GM21381 (cell line): ENCODE results near the gene GALNT2.

Experiments used
- ATAC-seq: cut with Tn5 transposase; IDR thresholded peaks from one replicate; pipeline ENCODE4 v1.9.1; 2021; ENCODE audit warnings: mild to moderate bottlenecking, moderate library complexity; ENCODE audit not compliant: unreplicated experiment

Gene GALNT2

DNA sequence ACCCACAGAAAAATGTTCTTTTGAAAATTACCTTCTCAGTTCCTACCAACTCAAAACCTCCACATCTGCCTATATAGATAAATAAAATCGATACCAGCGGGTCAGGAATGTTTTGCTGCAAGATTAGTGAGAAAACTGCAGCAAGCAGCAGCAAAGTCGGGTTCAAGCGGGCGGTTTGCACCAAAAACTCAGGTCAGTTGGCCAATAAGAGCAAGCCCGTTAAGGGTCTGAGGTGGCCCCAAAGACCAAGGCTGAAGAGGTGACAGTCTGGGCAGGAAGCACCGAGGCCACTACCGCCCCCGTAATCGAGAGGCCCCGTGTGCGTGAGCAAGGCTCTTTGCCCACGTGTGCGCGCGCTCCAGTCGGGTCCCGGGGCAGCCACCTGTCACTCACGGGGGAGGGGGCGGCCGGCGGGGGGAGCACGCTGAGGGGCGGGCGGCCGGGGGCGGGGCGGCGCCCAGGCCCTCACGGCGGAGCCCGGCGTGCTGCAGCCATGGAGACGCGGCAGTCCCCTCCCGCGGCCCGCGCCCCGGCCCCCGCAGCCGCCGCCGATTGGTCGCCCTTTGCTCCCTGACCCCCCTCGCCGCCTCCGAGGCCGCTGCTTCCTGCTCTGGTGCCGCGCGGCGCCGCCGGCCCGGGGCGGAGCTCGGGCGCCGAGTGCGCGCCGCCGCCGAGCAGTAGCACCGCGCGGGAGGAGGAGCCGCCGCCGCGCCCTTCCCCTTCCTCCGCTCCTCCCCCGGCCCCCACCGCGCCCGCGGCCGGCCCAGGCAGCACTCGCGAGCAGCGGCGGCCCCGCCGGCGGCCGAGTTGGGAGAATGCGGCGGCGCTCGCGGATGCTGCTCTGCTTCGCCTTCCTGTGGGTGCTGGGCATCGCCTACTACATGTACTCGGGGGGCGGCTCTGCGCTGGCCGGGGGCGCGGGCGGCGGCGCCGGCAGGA lies at the start of gene GALNT2:
TSS of gene GALNT2 (plus strand) at position 773 of the 939 bp plus-strand sequence. CDS start at position 816, 43 bp downstream.
- ATAC-seq, result peak; percentile 86

DNA sequence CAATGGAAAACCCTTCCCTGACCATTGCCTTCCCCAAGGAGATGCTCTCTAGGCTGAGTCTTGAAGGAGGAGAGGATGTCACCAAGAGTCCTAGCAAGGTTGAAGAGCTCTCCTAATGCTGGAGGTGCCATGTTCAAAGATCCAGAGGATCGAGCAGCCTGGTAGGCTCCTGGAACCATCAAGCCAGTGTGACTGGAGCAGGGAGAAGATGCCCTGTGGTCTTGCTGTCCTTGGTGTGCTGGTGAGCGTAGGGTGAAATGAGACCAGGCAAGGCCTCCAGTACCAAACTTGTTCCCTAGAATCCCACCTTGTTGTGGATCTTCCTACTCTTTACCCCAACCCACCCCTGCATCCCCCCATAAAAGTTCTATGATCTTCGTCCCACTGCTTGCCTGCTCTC lies 46.6 kb upstream of the GALNT2 start:
- ATAC-seq, result no peak

DNA sequence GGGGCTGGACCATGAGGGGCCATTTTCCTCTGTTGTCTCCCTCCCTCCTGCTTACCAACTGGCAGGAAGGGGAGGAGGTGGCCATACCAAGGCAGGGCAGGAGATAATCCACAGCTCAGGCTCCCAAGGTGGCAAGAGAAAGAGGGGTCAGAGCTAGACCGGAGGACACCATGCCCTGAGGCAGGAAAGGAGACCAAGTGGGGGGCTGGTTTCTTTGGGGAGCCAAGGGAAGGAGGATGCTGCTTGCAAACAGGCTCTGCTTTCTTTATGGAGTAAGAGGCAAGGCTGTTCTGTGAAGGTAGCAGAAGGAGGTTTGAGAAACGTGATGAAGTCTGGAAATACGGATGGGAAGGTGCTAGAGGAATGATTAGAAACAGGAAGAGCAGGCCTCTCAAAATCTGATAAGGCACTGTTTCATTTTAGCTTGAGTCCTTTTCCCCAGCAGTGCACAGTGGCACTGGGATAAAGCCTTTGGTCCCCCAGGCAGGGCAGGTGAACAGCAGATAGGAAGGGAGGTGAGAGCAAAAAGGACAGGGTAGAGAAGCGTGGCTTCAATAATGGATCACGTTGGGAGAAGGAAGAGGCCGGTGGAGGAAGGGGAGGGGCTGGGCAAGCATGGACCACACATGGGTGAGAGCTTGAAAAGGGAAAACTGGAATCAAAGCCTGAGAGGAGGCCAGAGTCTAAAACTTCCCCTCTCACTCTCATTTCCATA lies 44.2 kb upstream of the GALNT2 start:
- no peak for ATAC-seq

DNA sequence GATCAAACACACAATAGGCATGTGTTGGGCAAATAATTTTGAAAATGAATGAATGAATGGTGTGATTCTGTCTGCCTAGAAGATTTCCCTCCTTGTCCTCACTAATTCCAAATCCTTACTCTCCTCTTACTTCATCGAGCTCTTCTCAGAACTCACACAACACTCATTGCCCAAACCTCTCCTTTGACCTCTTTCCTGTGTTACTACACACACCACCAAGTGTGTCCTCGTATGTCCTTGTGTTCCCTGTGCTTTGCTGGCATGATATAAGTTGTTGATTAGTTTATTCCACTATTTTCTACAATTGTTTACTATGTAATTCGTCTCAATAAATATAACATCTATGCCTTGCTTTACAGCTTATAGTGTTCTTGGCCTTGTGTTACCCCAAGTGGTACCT lies 41.4 kb upstream of the GALNT2 start:
- ATAC-seq, result no peak

DNA sequence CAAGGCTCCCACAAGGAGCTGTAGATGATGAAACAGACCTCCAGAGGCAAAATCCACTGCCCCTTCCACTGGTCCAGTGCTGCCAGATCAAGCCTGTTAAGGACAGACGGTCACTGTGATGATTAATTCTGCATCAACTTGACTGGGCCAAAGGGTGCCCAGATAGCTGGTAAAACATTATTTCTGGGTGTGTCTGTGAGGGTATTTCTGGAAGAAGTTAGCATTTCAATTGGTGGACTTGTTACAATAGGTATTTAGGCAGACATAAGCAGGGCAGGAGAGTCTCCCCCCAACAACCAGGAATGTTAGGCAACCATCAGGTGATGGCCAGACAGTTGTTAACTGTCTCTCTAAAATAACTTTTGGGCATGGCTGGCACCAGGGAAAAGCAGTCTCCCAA lies 40.9 kb upstream of the GALNT2 start:
- ATAC-seq, result no peak

DNA sequence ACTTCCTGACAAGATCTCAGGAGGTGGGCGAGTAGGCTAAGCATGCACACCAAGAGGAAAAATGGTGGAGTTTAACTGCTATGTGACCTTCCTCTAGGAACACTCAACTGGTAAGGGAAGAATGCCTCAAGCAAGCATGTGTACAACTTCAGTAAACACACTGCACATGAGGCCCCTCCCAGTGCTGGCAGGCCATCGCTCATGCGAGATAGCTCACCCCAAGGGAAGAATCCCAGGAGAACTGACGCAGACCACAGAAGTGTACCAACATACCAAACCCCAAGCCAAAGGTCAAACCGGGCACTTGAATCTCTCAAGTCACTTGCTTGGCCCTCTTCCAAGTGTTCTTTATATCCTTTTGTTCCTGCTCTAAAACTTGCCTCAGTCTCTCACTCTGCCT lies 40.5 kb upstream of the GALNT2 start:
- no peak for ATAC-seq

DNA sequence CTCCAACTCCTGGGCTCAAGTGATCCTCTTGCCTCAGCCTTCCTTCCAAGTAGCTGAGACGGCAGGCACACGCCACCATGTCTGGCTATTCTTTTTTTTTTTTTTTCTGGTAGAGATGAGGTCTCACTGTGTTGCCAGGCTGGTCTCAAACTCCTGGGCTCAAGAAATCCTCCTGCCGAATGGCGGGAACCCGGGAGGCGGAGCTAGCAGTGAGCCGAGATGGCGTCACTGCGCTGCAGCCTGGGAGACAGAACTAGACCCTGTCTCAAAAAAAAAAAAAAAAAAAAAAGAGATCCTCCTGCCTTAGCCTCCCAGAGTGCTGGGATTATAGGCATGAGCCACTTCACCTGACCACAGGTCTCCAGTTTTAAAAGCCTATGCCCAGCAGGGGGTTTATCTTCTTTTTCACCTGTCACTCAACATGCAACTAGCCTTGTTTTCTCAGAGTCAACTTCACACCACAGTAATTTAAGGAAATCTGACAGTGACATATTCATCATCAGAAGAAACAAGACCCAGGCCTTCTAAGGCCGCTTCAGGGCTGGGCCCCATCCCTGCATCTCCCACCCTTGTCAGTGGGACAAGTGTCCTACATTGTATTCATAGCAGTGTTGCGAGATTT lies 38.3 kb upstream of the GALNT2 start:
- no peak for ATAC-seq

DNA sequence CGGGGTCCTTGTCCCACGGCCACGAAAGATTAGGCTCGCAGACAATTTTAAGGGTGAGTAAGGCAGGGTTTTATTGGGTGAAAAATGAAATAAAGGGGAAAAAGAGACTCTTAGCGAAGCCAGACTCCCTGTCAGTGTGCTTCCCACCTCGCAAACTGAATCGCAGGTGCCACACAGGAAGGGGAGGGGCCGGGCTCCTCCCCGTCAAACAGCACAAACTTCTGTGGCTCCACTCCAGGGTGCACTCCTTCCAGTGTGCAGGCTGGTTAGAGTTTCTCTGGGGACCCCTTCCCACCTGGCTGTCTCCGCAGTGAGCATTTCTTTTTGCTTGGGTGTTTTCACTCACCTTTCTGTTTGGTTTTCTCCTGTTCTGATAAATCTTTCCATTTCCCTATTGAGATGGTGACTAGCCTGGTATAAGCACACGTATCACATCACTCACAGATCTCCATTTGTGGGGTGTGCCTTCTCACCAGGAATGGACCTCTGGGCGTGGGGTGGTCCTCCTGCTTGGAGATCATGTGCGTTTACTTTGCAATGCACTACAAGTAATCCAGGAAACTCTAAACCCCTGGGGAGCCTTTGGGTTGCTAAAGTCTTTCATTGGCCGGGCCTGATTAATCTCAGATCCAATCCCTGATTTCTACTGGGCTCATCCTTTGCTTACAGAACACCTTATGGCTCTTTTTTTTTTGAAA lies 37.6 kb upstream of the GALNT2 start:
- ATAC-seq, result no peak

DNA sequence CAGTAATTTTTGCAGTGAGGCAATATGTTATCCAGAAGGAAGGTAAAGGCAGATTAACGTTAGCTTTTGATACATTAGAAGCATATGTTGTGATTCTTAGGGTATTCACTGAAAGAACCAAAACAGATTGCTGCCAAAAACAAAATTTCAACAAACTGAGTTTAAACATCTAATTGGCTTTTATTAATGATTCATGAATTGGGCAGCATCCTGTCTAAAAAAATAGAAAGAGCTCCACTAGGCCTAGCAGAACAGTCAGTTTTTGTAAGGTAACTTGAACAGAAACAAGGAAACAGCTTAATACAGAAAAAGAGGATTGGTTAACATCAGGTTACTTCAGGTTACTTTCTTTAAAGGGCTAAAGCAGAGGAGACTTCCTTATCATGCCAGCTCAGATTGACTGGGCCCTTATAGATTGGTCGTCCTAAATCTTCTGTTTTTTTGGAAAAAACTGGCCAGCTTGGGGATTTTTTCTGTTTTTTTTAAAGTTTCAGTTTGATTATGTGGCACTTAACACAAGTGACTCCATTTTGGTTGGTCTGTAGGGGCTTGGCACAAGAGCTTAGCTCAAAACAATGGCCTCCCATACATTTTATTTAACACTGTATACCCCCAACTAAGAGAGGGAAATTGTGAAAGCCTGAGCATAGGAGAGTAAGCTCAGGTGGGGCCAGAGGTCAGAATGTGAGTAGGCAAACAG lies 36.8 kb upstream of the GALNT2 start:
- ATAC-seq, result no peak

DNA sequence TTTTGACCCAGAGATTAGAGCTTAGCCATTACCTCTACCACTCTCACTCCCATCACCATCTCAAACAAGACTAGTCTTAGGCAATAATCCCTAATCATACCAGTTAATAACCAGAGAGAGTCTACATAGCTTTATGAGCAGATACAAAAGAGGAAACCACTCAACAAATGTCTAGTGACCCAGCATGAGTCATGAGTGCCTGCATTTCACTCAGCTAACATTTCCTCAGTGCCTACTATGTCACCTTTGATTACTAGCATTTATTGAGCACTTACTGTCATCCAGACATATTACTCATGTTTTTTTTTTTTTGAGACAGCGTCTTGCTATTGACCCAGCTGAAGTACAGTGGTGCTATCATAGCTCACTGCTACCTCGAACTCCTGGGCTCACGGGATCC lies 35.9 kb upstream of the GALNT2 start:
- ATAC-seq, result no peak

DNA sequence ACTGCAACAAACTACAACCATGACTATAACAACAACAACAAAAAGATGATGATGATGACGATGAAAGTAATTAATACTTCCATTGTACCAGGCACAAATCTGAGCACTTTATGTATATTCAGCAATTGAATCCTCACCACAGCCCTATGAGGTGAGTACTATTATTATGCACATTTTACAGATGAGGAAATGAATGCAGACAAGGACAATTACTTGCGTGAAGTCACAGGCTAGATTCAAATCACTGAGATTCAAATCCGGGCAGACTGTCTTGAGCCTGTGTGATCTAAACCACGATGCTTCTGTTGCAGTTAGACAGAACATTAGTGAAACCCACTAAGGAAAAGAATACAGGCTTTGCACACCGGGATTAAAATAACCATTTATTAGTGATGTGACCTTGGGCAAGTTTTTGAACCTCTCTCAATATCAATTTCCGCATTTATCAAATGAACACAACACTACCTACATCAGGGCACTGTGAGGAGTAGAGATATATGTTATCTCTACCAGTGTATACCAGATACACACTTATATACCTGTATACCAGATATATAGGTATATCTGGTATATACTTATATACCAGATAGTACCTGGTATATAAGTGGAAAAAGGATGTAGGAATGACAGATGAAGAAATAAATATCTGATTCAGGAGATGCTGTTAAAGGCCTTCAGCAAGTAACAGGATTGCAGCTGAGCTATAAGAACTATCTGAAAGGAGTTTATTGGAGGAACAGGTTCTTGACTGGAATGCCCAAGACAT lies 34.3 kb upstream of the GALNT2 start:
- ATAC-seq, result no peak

DNA sequence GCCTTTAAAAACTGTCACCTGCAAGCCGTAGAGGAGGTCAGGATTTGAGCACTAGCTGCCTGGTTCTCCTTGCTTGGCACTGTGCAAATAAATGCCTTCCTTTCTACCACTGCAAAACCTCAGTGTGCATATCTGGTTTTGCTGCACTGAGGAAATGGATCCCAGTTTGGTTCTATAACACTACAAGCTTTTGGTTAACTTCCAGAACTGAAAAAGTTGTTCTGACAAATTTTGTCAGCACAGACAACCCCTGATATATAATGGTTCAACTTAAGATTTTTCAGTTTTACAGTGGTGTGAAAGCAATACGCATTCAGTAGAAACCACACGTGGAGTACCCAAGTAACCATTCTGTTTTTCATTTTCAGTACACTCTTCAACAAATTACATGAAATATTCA lies 29.8 kb upstream of the GALNT2 start:
- ATAC-seq, result peak; percentile 69

DNA sequence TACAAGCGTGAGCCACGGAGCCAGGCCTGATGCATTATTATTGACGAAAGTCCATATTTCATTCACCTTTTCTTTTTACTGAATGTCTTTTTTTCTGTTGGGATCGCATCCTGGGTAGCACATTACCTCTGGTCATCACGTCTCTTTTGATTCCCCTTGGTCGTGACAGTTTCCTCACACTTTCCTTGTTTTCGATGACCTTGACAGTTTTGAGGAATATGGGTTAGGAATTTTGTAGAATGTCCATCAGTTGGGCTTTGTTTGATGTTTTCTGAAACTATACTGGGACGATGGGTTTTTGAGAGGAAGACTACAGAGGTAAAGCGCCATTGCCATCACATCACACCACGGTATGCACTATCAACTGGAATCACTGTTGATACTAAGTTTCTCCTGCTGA lies 26.6 kb upstream of the GALNT2 start:
- ATAC-seq, result no peak

DNA sequence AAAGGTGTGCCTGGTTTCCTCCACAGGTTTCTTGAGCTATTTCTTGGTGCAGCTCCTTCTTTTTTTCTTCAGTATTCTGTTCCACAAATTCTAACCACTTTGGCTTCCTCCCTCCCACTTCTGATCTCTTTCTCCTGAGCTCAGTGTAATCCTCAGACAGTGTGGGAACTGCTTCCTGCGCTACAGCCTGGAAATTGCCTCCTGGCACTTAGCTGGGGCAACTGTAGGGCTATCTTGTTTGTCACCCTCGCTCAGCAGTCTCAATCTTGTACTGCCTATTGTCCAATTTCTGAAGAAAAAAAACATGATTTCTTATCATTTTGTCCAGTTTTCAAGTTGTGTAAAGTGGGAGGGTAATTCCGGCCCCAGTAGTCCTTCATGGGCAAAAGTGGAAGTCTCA lies 24.0 kb upstream of the GALNT2 start:
- ATAC-seq, result no peak

DNA sequence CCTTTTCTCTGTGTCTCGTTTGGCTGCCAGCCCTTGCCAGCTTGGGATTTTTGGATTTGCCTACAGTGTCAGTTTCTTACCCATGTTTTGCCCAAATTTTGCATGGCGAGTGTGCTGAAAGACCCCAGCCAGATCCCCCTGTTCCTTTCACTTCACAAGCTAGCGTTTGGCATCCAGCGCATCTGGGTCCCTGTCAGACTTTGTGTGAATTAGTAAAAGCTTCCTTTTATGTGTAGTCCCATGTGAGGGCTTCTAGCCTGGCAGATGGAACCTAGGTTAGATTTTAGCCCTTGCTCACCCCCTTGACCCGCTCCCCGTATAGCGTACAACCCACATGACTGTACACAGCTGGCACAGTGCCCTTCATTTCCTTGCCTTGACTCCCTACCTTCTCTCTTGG lies 22.3 kb upstream of the GALNT2 start:
- no peak for ATAC-seq

DNA sequence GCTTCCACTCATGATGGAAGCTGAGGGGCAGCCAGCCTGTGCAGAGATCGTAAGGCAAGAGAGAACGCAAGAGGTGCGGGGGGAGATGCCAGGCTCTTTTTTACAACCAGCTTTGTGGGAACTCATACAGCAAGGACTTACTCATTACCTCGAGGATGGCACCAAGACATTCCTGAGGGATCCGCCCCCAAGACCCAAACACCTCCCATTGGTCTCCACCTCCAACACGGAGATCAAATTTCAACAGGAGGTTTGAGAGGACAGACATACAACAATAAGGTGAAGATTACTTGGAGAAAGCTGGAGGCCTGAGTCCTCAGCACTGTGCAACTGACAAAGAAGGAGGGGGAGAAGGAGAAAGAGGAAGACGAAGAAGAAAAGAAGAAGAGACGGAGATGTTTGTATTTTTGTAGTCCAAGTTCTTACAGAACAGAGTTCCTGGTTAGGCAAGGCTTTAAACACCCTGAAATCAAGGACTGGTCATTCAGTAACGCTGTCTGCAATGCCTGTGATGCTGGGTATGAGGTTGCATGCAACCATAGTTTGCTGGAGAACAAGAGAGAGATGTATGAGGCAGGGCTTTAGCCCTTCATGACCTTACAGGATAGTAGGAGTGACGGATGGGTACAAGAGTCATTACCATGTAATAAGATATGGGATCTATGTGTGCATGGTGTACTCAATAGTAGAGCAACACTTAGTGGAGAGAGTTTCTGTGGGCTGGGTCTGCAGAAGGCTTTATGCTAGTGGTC lies 19.7 kb upstream of the GALNT2 start:
- no peak for ATAC-seq

DNA sequence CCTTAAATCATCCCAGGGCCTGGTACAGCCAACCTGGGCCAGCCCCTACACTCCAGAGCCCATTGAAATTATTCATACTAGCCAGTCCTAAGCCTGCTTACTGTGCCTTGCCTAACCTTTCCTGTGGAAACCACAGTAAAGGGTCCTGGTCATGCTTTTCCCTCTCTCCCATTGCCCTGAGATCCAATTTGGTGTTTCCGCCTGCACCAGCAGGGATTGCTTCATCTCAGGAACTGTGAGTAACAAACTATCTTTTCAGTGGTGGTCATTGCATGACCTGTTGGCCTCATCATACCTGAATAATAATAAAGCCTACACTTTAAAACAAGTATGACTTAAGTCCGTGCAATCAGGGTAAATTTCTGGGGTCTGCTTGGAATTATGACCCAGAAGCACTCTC lies 18.7 kb upstream of the GALNT2 start:
- no peak for ATAC-seq

DNA sequence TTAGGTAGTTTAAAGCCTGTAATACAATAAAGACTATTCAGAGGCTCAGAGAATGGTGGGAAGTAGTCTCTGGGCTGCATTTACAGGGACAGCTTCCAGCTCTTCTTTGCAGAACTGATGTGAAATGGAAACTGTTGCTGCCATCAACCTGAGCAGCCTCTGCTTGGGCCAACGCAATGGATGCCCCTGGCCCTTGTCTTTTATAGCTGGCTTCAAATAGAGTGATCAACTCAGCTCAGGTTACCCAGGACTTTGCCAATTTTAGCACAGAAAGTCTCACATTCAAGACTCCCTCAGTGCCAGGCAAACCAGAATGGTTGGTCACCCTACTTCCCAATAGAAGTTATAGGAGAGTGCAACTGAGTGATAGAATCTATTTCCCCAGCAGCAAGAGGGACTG lies 18.1 kb upstream of the GALNT2 start:
- no peak for ATAC-seq

DNA sequence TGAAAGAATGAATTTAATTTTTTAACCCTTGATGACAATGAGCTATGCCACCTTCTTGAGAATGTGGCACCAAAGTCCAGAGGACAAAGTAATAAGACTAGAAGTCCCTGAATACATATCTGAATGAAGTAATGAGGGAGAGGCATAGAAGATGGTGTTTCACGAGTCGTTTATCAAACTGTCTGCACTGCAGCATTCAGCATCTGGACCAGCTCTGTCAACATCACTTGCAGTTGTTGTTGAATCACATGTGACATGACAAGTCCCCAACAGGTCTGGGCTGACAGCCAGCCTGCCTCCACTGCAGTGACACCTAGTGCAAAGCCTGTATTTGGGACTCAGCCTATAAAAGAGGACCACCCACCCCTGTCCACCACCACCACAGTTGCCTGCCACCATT lies 17.3 kb upstream of the GALNT2 start:
- no peak for ATAC-seq
